A549 (cell line): ENCODE measurements around the gene GDF10.

Experiments used
- EP300 ChIP-seq, 2 experiments: fragments of >200 bp; sonication (Bioruptor Twin); formaldehyde crosslinking; IDR thresholded peaks; 2 replicates in 1 of 2; 3 replicates in 1 of 2; pipeline ENCODE4 v1.6.1; 2016 to 2017
- FOSB ChIP-seq: fragments of 250-450 bp; sonication (Bioruptor Pico); IDR thresholded peaks from 2 replicates; pipeline ENCODE4 v1.5.0; 2020; ENCODE audit warnings: mild to moderate bottlenecking, moderate library complexity
- JUN ChIP-seq, 2 experiments: fragments of >200 bp; sonication (Bioruptor Twin); formaldehyde crosslinking; IDR thresholded peaks; 2 replicates in 1 of 2; 3 replicates in 1 of 2; pipeline ENCODE4 v1.6.1; 2016 to 2017
- MAFK ChIP-seq: fragments of 450-650 bp; IDR thresholded peaks from 2 replicates; pipeline ENCODE4 v1.6.1; 2014; ENCODE audit not compliant: partially characterized antibody
- MAZ ChIP-seq: fragments of 150-350 bp; IDR thresholded peaks from 2 replicates; pipeline ENCODE4 v1.6.1; 2014; ENCODE audit warnings: antibody characterized with exemption, low read depth, low read length, borderline replicate concordance
- MYC ChIP-seq: IDR thresholded peaks from 2 replicates; pipeline ENCODE4 v1.6.1; 2012; ENCODE audit warnings: mild to moderate bottlenecking, inconsistent platforms, low read length, improper control_type of control experiment, borderline replicate concordance
- POLR2A ChIP-seq: IDR thresholded peaks from 2 replicates; pipeline ENCODE4 v1.6.1; 2012; ENCODE audit warnings: mild to moderate bottlenecking, low read length
- POLR2AphosphoS2 ChIP-seq: conservative IDR thresholded peaks from 2 replicates; pipeline ENCODE4 v1.6.1; 2012; ENCODE audit warnings: low read length, improper control_type of control experiment, inconsistent platforms
- ZSCAN20 ChIP-seq: fragments of 250-450 bp; sonication (Bioruptor Pico); IDR thresholded peaks from 2 replicates; pipeline ENCODE4 v1.8.0; 2022; ENCODE audit warnings: mild to moderate bottlenecking, moderate library complexity
- TF ChIP-seq, protein P1 (sequence below): fragments of >200 bp; sonication (Bioruptor Twin); formaldehyde crosslinking; IDR thresholded peaks from 3 replicates; pipeline ENCODE4 v1.5.1; 2016
- TF ChIP-seq, protein P2 (sequence below): fragments of >200 bp; sonication (Bioruptor Twin); formaldehyde crosslinking; IDR thresholded peaks from 3 replicates; pipeline ENCODE4 v1.6.1; 2016
- TF ChIP-seq, protein P3 (sequence below): IDR thresholded peaks from 2 replicates; pipeline ENCODE4 v1.6.1; 2012

DNA sequence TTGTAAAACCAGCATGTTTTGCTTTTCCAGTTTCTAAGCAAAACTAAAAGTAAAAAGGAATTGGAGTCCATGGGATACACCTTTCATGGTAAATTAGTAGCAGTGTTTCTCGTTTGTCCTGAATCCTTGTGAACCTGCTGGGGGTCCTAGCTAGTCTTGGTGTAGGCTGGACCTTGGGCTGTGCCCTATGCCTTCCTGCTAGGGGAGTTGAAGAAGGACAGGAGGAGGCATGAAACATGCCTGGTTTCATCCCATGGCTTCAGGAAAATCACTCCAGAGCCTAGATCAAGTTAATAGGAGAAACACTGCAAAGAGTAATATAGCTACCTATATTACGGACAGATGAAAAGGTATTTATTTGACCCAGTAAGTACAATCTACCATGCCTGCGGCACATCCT, 41.1 kb upstream of the GDF10 start:
- TF ChIP-seq, protein P1, sequence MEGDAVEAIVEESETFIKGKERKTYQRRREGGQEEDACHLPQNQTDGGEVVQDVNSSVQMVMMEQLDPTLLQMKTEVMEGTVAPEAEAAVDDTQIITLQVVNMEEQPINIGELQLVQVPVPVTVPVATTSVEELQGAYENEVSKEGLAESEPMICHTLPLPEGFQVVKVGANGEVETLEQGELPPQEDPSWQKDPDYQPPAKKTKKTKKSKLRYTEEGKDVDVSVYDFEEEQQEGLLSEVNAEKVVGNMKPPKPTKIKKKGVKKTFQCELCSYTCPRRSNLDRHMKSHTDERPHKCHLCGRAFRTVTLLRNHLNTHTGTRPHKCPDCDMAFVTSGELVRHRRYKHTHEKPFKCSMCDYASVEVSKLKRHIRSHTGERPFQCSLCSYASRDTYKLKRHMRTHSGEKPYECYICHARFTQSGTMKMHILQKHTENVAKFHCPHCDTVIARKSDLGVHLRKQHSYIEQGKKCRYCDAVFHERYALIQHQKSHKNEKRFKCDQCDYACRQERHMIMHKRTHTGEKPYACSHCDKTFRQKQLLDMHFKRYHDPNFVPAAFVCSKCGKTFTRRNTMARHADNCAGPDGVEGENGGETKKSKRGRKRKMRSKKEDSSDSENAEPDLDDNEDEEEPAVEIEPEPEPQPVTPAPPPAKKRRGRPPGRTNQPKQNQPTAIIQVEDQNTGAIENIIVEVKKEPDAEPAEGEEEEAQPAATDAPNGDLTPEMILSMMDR: no peak
- TF ChIP-seq MAFK (no peak), POLR2A (no peak), FOSB (CRISPR knock-in tag) (no peak), EP300 (IDR thresholded peaks at IDR 0.05) (no peak), POLR2AphosphoS2 (no peak), MYC (no peak), JUN (IDR thresholded peaks at IDR 0.05) (no peak), ZSCAN20 (CRISPR knock-in tag) (no peak), MAZ (no peak)
- TF ChIP-seq, protein P2, sequence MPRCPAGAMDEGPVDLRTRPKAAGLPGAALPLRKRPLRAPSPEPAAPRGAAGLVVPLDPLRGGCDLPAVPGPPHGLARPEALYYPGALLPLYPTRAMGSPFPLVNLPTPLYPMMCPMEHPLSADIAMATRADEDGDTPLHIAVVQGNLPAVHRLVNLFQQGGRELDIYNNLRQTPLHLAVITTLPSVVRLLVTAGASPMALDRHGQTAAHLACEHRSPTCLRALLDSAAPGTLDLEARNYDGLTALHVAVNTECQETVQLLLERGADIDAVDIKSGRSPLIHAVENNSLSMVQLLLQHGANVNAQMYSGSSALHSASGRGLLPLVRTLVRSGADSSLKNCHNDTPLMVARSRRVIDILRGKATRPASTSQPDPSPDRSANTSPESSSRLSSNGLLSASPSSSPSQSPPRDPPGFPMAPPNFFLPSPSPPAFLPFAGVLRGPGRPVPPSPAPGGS: no peak
- TF ChIP-seq, protein P3, sequence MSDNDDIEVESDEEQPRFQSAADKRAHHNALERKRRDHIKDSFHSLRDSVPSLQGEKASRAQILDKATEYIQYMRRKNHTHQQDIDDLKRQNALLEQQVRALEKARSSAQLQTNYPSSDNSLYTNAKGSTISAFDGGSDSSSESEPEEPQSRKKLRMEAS: no peak
